GM12878 (cell line): Measurements from ENCODE around the gene CTNNA3. TPM values are rescaled to one million over a fixed set of nuclear protein-coding genes. Genes with fewer than 3 reads are reported as not detected.

Source experiments
- ATAC-seq: fragments of 200-7000 bp; cut with Tn5 transposase; 3 replicates; pipeline ENCODE4 v1.9.1; 2020; ENCODE audit warnings: mild to moderate bottlenecking, moderate library complexity
- BruUV-seq: library from RNA; stranded (reverse); fragments of 400-500 nt; replicated peaks from 2 replicates; lab custom pipeline; 2021; lab: Mats Ljungman, UMichigan
- CTCF ChIA-PET: fragments of 300-600 bp; sonication (Branson Sonifier 250); formaldehyde crosslinking; extraction: SDS; loops from one replicate; lab custom pipeline; 2021; ENCODE audit warnings: inconsistent platforms; lab: Yijun Ruan, JAX
- POLR2A ChIA-PET: fragments of 350-600 bp; formaldehyde crosslinking; extraction: SDS; loops from one replicate; lab custom pipeline; 2021; ENCODE audit warnings: inconsistent platforms; lab: Charles Lee
- RAD21 ChIA-PET: fragments of 300-600 bp; sonication (Branson Sonifier 250); formaldehyde crosslinking; loops from one replicate; lab custom pipeline; 2023; ENCODE audit warnings: antibody characterized with exemption; ENCODE audit not compliant: unreplicated experiment; lab: Charles Lee
- SMC1A ChIA-PET: fragments of 300-600 bp; sonication (Branson Sonifier 250); formaldehyde crosslinking; loops from one replicate; lab custom pipeline; 2023; ENCODE audit not compliant: unreplicated experiment, uncharacterized antibody; lab: Charles Lee
- DNase-seq: peaks from one replicate; pipeline ENCODE4 v3.0.0-alpha.2; 2011; ENCODE audit warnings: low read depth, low spot score
- FAIRE-seq: peaks from 3 replicates; lab custom pipeline; 2011; peaks lifted over from hg19 to GRCh38; lab: Jason Lieb, UNC
- H2AFZ ChIP-seq: 2 replicates; pipeline ENCODE4 v1.6.0; 2011; ENCODE audit warnings: low read depth, low read length, control low read depth; ENCODE audit not compliant: control insufficient read depth
- H3K27ac ChIP-seq: 2 replicates; pipeline ENCODE4 v1.5.1; 2011; ENCODE audit warnings: control low read depth; ENCODE audit not compliant: control insufficient read depth, insufficient read depth
- H3K27me3 ChIP-seq, 2 experiments: replicated peaks in 1 of 2; 2 replicates each; pipeline versions ENCODE4 v1.6.0 to v1.6.1; 2011; ENCODE audit warnings: low read length in 1 of 2; ENCODE audit not compliant: control insufficient read depth in 2 of 2, insufficient read depth in 2 of 2
- H3K36me3 ChIP-seq, 2 experiments: 2 replicates each; pipeline ENCODE4 v1.5.1; 2011; ENCODE audit warnings: low read length in 1 of 2; ENCODE audit not compliant: control insufficient read depth in 2 of 2, insufficient read depth in 2 of 2
- H3K4me1 ChIP-seq: 2 replicates; pipeline ENCODE4 v1.6.1; 2011; ENCODE audit warnings: mild to moderate bottlenecking, low read length, moderate library complexity, mixed read lengths; ENCODE audit not compliant: control insufficient read depth, insufficient read depth
- H3K4me2 ChIP-seq: 2 replicates; pipeline ENCODE4 v1.6.0; 2011; ENCODE audit warnings: control low read depth; ENCODE audit not compliant: control insufficient read depth, insufficient read depth
- H3K4me3 ChIP-seq: fragments of 200-600 bp; sonication (generic); 2 replicates; pipeline ENCODE4 v1.5.1; 2016
- H3K79me2 ChIP-seq: 2 replicates; pipeline ENCODE4 v1.6.0; 2011; ENCODE audit warnings: low read length; ENCODE audit not compliant: control insufficient read depth, insufficient read depth
- H3K9ac ChIP-seq: 2 replicates; pipeline ENCODE4 v1.8.0; 2011; ENCODE audit warnings: low read length, control low read depth, mixed read lengths; ENCODE audit not compliant: control insufficient read depth, insufficient read depth
- H3K9me3 ChIP-seq: replicated peaks from 3 replicates; pipeline ENCODE4 v1.5.1; 2011; ENCODE audit warnings: mild to moderate bottlenecking, low read length; ENCODE audit not compliant: control insufficient read depth, insufficient read depth
- H4K20me1 ChIP-seq: 2 replicates; pipeline ENCODE4 v1.6.0; 2011; ENCODE audit not compliant: control insufficient read depth, insufficient read depth
- FOXM1 ChIP-seq: IDR thresholded peaks from 2 replicates; pipeline ENCODE4 v1.6.1; 2012; ENCODE audit warnings: low read depth, mild to moderate bottlenecking, inconsistent platforms, low read length, moderate library complexity
- HDGF ChIP-seq: fragments of 450-650 bp; IDR thresholded peaks from 2 replicates; pipeline ENCODE4 v1.6.1; 2016; ENCODE audit warnings: antibody characterized with exemption
- MYB ChIP-seq: fragments of 150-350 bp; IDR thresholded peaks from 2 replicates; pipeline ENCODE4 v1.6.1; 2014; ENCODE audit warnings: mild to moderate bottlenecking, low read depth, low read length, borderline replicate concordance
- PBX3 ChIP-seq: IDR thresholded peaks from 2 replicates; pipeline ENCODE4 v1.6.1; 2011; ENCODE audit warnings: mild to moderate bottlenecking, low read depth, low read length, moderate library complexity; ENCODE audit not compliant: insufficient replicate concordance
- STAT1 ChIP-seq: fragments of 450-650 bp; conservative IDR thresholded peaks from 2 replicates; pipeline ENCODE4 v1.6.1; 2014; ENCODE audit warnings: antibody characterized with exemption, mild to moderate bottlenecking
- TARDBP ChIP-seq: IDR thresholded peaks from 2 replicates; pipeline ENCODE4 v1.6.1; 2016; ENCODE audit warnings: borderline replicate concordance
- WGBS: methylation state at CpG from one replicate; pipeline ENCODE4 v1.1.6; 2016; ENCODE audit warnings: low lambda C conversion rate; ENCODE audit not compliant: insufficient replicate concordance, insufficient coverage; ENCODE audit errors: missing lambda C conversion rate; 5-methylcytosine and 5-hydroxymethylcytosine counted together
- in situ Hi-C: fragments of 300-500 bp; cut with MboI; formaldehyde crosslinking; loops from 9 replicates; pipeline ENCODE4 v1.14.3; 2018; ENCODE audit warnings: mixed read lengths
- intact Hi-C: fragments of 100-400 bp; cut with micrococcal nuclease; formaldehyde crosslinking; loops from one replicate; pipeline ENCODE4 v1.14.2; 2022; ENCODE audit not compliant: unreplicated experiment
- polyA plus RNA-seq, 11 experiments: library from polyadenylated mRNA; depleted of rRNA in 4 of 11; unstranded in 6 of 11; stranded (reverse) in 5 of 11; fragments of >200 nt; fragmentation: Nextera tagmentation in 4 of 11; fragmentation: Illumina TruSeq in 1 of 11; extraction: Ambion mirVana in 4 of 11; extraction: Trizol in 1 of 11; gene quantifications; 1 replicate in 1 of 11; 2 replicates in 10 of 11; pipeline versions ENCODE4 v1.2.1 to v1.2.3, GENCODE V29; 2011 to 2016; ENCODE audit warnings: inconsistent platforms in 2 of 11, missing spikeins in 2 of 11, low read depth in 1 of 11
- total RNA-seq, 4 experiments: library from RNA; depleted of rRNA in 3 of 4; stranded (reverse); fragments of >200 nt in 3 of 4; fragmentation: Illumina TruSeq in 1 of 4; extraction: Trizol in 1 of 4; gene quantifications; 2 replicates each; pipeline versions ENCODE4 v1.2.1 to v1.2.3, GENCODE V29; 2013 to 2021

CTNNA3 gene
- total and polyA plus RNA-seq, 10 of the 15 experiments (the other 5 are each of a cell fraction or from before 2014, with no cell fraction given), result under 0.01 to 4.5 (median 0.22) TPM; not detected in 2

GRCh38 chr10:67662415-67662814 lies 33.6 kb downstream of the CTNNA3 start:
- POLR2A ChIA-PET, result no interaction called here
- Histone ChIP-seq H3K4me2 (no peak overlapping the region), H3K4me3 (no peak overlapping the region), H4K20me1 (no peaks in the 10 kb centered on the region), H3K36me3 (no peaks in the 10 kb centered on the region), H3K79me2 (no peaks in the 10 kb centered on the region), H3K4me1 (no peaks in the 10 kb centered on the region), H3K9ac (no peak overlapping the region), H3K9me3 (no peaks in the 10 kb centered on the region), H3K27me3 (no peaks in the 10 kb centered on the region), H3K27ac (no peak overlapping the region), H2AFZ (no peak overlapping the region)
- 51% methylated on average over 3 of the region's 3 CpGs for WGBS
- in situ Hi-C loops, result no loop called here
- no peak for ATAC-seq
- BruUV-seq, result no TSS peak
- TF ChIP-seq PBX3, result no peak
- TF ChIP-seq HDGF, result no peak
- no peak for TF ChIP-seq FOXM1
- no peak for TF ChIP-seq TARDBP
- TF ChIP-seq MYB, result no peak
- TF ChIP-seq STAT1, result no peak
- intact Hi-C loops, result loop anchor here (5.0 kb wide), 1 partner anchor 140 kb away; no protein-coding TSS in a partner anchor
- CTCF ChIA-PET, result interaction anchor here (1.8 to 10.6 kb wide), 4 partner anchors 33 to 141 kb away, joined by 5 to 311 read pairs (median 82); partner anchors contain the start of gene CTNNA3
- RAD21 ChIA-PET, result interaction anchor here (0.7 to 9.6 kb wide), 6 partner anchors 14 to 400 kb away, joined by 3 to 193 read pairs (median 3); no protein-coding TSS in a partner anchor
- DNase-seq, result no peak
- FAIRE-seq, result no peak
- SMC1A ChIA-PET, result interaction anchor here (0.9 to 10.8 kb wide), 6 partner anchors 13 to 117 kb away, joined by 3 to 221 read pairs (median 10); partner anchors contain the start of gene CTNNA3
